H1 (cell line): ENCODE measurements around the gene EXOC3L1. TPM values are rescaled to one million over a fixed set of nuclear protein-coding genes. Genes with fewer than 3 reads are reported as not detected.
A peak's percentile ranks its signal among the peaks of the same experiment; 100 is the strongest.

Experiments
- CTCF ChIA-PET: fragments of 300-600 bp; sonication (Branson Sonifier 250); formaldehyde crosslinking; loops from one replicate; lab custom pipeline; 2021; ENCODE audit not compliant: partially characterized antibody; lab: Charles Lee
- POLR2A ChIA-PET: fragments of 300-600 bp; sonication (Branson Sonifier 250); formaldehyde crosslinking; loops from one replicate; lab custom pipeline; 2021; ENCODE audit warnings: inconsistent platforms; ENCODE audit not compliant: partially characterized antibody; lab: Charles Lee
- DNase-seq, 2 experiments: peaks; one replicate each; pipeline versions ENCODE4 v3.0.0 to v3.0.0-alpha.2; 2010 to 2022; ENCODE audit warnings: low spot score in 2 of 2, low read depth in 1 of 2, mixed read lengths in 1 of 2
- FAIRE-seq: peaks from 2 replicates; lab custom pipeline; 2011; peaks lifted over from hg19 to GRCh38; lab: Jason Lieb, UNC
- H2AFZ ChIP-seq: 2 replicates; pipeline ENCODE4 v1.8.1; 2012; ENCODE audit warnings: low read length, inconsistent platforms
- H2AK5ac ChIP-seq: 2 replicates; pipeline ENCODE4 v1.6.1; 2013; ENCODE audit warnings: low read depth, low read length
- H2BK120ac ChIP-seq: replicated peaks from 2 replicates; pipeline ENCODE3; 2013; ENCODE audit warnings: low read depth, low read length, inconsistent platforms
- H2BK12ac ChIP-seq: 2 replicates; pipeline ENCODE4 v1.6.1; 2013; ENCODE audit warnings: low read depth, low read length
- H2BK15ac ChIP-seq: 2 replicates; pipeline ENCODE4 v1.6.1; 2013; ENCODE audit warnings: low read length
- H2BK20ac ChIP-seq: 2 replicates; pipeline ENCODE4 v1.6.1; 2013; ENCODE audit warnings: low read length
- H2BK5ac ChIP-seq: 2 replicates; pipeline ENCODE4 v1.6.1; 2013; ENCODE audit warnings: low read depth, low read length
- H3K14ac ChIP-seq: 2 replicates; pipeline ENCODE4 v1.6.1; 2013; ENCODE audit warnings: inconsistent platforms; ENCODE audit not compliant: insufficient read length
- H3K18ac ChIP-seq: 2 replicates; pipeline ENCODE4 v1.6.1; 2013; ENCODE audit warnings: low read length; ENCODE audit errors: extremely low read depth
- H3K23ac ChIP-seq: 2 replicates; pipeline ENCODE4 v1.6.1; 2013; ENCODE audit warnings: inconsistent platforms; ENCODE audit not compliant: insufficient read length
- H3K23me2 ChIP-seq: 2 replicates; pipeline ENCODE4 v1.6.1; 2013; ENCODE audit warnings: low read depth, low read length
- H3K27ac ChIP-seq: 2 replicates; pipeline ENCODE4 v1.6.1; 2011; ENCODE audit warnings: low read depth, low read length, inconsistent platforms
- H3K27me3 ChIP-seq, 4 experiments: replicated peaks in 1 of 4; 1 replicate in 1 of 4; 2 replicates in 3 of 4; pipeline versions ENCODE4 v1.6.1 to v1.8.1; 2011 to 2013; ENCODE audit warnings: low read length in 3 of 4, mild to moderate bottlenecking in 3 of 4, inconsistent platforms in 2 of 4, mixed read lengths in 2 of 4, moderate library complexity in 1 of 4; ENCODE audit not compliant: control insufficient read depth in 3 of 4, insufficient read depth in 3 of 4; ENCODE audit errors: extremely low read depth in 1 of 4
- H3K36me3 ChIP-seq, 4 experiments: 2 replicates each; pipeline versions ENCODE4 v1.6.1 to v1.8.1; 2011 to 2013; ENCODE audit warnings: mild to moderate bottlenecking in 4 of 4, low read length in 3 of 4, moderate library complexity in 2 of 4, control low read depth in 1 of 4, inconsistent platforms in 1 of 4; ENCODE audit not compliant: insufficient read depth in 4 of 4, control insufficient read depth in 2 of 4
- H3K4ac ChIP-seq: replicated peaks from 2 replicates; pipeline ENCODE3; 2013; ENCODE audit warnings: low read length, low read depth, mixed read lengths, inconsistent platforms; ENCODE audit not compliant: insufficient read length
- H3K4me1 ChIP-seq, 4 experiments: replicated peaks in 1 of 4; 1 replicate in 1 of 4; 2 replicates in 3 of 4; pipeline versions ENCODE4 v1.6.1 to v1.8.1; 2011 to 2013; ENCODE audit warnings: low read length in 3 of 4, inconsistent platforms in 2 of 4, mixed read lengths in 1 of 4; ENCODE audit not compliant: insufficient read depth in 4 of 4, control insufficient read depth in 3 of 4
- H3K4me2 ChIP-seq, 2 experiments: 2 replicates each; pipeline versions ENCODE4 v1.6.1 to v1.8.1; 2011 to 2013; ENCODE audit warnings: low read depth in 2 of 2, low read length in 2 of 2, control low read depth in 1 of 2, inconsistent platforms in 1 of 2, mild to moderate bottlenecking in 1 of 2; ENCODE audit not compliant: insufficient read depth in 1 of 2
- H3K4me3 ChIP-seq, 4 experiments: fragments of 200-600, 300-600 bp in 1 of 4; sonication (generic), shearing (Covaris generic), sonication (Bioruptor Twin) in 1 of 4; 2 replicates each; pipeline versions ENCODE4 v1.5.1 to v1.8.1; 2011 to 2016; ENCODE audit warnings: low read length in 4 of 4, low read depth in 3 of 4, control low read depth in 2 of 4, inconsistent platforms in 2 of 4, mild to moderate bottlenecking in 2 of 4, mixed read lengths in 1 of 4, moderate library complexity in 1 of 4; ENCODE audit not compliant: insufficient read depth in 2 of 4; ENCODE audit errors: extremely low read depth in 1 of 4
- H3K56ac ChIP-seq: replicated peaks from 2 replicates; pipeline ENCODE3; 2013; ENCODE audit warnings: low read depth, mild to moderate bottlenecking, mixed read lengths, low read length, inconsistent platforms; ENCODE audit not compliant: insufficient read length
- H3K79me1 ChIP-seq: 2 replicates; pipeline ENCODE4 v1.6.1; 2013; ENCODE audit warnings: low read depth, low read length, control low read depth
- H3K79me2 ChIP-seq, 2 experiments: 2 replicates each; pipeline versions ENCODE4 v1.6.1 to v1.8.1; 2012 to 2013; ENCODE audit warnings: low read length in 2 of 2, mild to moderate bottlenecking in 2 of 2, inconsistent platforms in 1 of 2; ENCODE audit not compliant: insufficient read depth in 2 of 2, control insufficient read depth in 1 of 2
- H3K9ac ChIP-seq, 4 experiments: replicated peaks in 1 of 4; 1 replicate in 1 of 4; 2 replicates in 3 of 4; pipeline versions ENCODE4 v1.6.1 to v1.8.1; 2011 to 2013; ENCODE audit warnings: low read depth in 3 of 4, low read length in 3 of 4, control low read depth in 2 of 4, mild to moderate bottlenecking in 2 of 4, moderate library complexity in 2 of 4, inconsistent platforms in 1 of 4; ENCODE audit errors: extremely low read depth in 1 of 4
- H3K9me3 ChIP-seq, 2 experiments: 2 replicates each; pipeline versions ENCODE4 v1.6.1 to v1.8.1; 2012 to 2013; ENCODE audit warnings: mild to moderate bottlenecking in 2 of 2, moderate library complexity in 2 of 2, control low read depth in 1 of 2, inconsistent platforms in 1 of 2, low read depth in 1 of 2, low read length in 1 of 2, mixed read lengths in 1 of 2; ENCODE audit not compliant: insufficient read depth in 2 of 2
- H4K20me1 ChIP-seq, 2 experiments: replicated peaks in 1 of 2; 2 replicates each; pipeline versions ENCODE3 to v1.8.1; 2011 to 2013; ENCODE audit warnings: inconsistent platforms in 2 of 2, low read length in 2 of 2, mild to moderate bottlenecking in 1 of 2; ENCODE audit not compliant: insufficient read depth in 2 of 2, control insufficient read depth in 1 of 2
- H4K5ac ChIP-seq: 2 replicates; pipeline ENCODE4 v1.6.1; 2013; ENCODE audit warnings: low read length, low read depth, mixed read lengths, inconsistent platforms; ENCODE audit not compliant: insufficient read length
- H4K8ac ChIP-seq: 2 replicates; pipeline ENCODE4 v1.8.0; 2013; ENCODE audit warnings: mild to moderate bottlenecking, moderate library complexity, low read length, inconsistent platforms; ENCODE audit not compliant: insufficient read depth; ENCODE audit errors: extremely low read depth
- H4K91ac ChIP-seq: replicated peaks from 2 replicates; pipeline ENCODE3; 2013; ENCODE audit warnings: low read length, mixed read lengths, inconsistent platforms; ENCODE audit not compliant: insufficient read length
- GABPA ChIP-seq: IDR thresholded peaks from 2 replicates; pipeline ENCODE4 v1.6.1; 2011; ENCODE audit warnings: mild to moderate bottlenecking, low read length, moderate library complexity, borderline replicate concordance; ENCODE audit not compliant: insufficient read depth
- HDAC2 ChIP-seq, 2 experiments: fragments of 300-600 bp in 1 of 2; sonication (generic) in 1 of 2; IDR thresholded peaks; 2 replicates each; pipeline ENCODE4 v1.6.1; 2011 to 2012; ENCODE audit warnings: low read depth in 2 of 2, low read length in 2 of 2, mild to moderate bottlenecking in 2 of 2, moderate library complexity in 2 of 2, borderline replicate concordance in 1 of 2, inconsistent platforms in 1 of 2
- KDM4A ChIP-seq: IDR thresholded peaks from one replicate; pipeline ENCODE4 v1.7.1; 2012; ENCODE audit warnings: low read depth, mild to moderate bottlenecking, moderate library complexity, low read length, inconsistent platforms; ENCODE audit not compliant: severe bottlenecking
- MAX ChIP-seq: IDR thresholded peaks from 2 replicates; pipeline ENCODE4 v1.6.1; 2012; ENCODE audit warnings: inconsistent platforms
- RAD21 ChIP-seq, 2 experiments: IDR thresholded peaks in 1 of 2; conservative IDR thresholded peaks in 1 of 2; 2 replicates each; pipeline ENCODE4 v1.6.1; 2011; ENCODE audit warnings: low read depth in 2 of 2, low read length in 2 of 2, improper control_type of control experiment in 1 of 2, inconsistent platforms in 1 of 2, mild to moderate bottlenecking in 1 of 2, moderate library complexity in 1 of 2
- RNF2 ChIP-seq: fragments of 200-900, 300-1000 bp; sonication (generic); IDR thresholded peaks from 2 replicates; pipeline ENCODE4 v1.7.1; 2016; ENCODE audit warnings: borderline replicate concordance, low read depth, mild to moderate bottlenecking, antibody characterized with exemption, low read length; ENCODE audit not compliant: poor library complexity, severe bottlenecking; ENCODE audit errors: missing control alignments
- SP1 ChIP-seq: IDR thresholded peaks from 2 replicates; pipeline ENCODE4 v1.6.1; 2011; ENCODE audit warnings: low read depth, low read length
- SP4 ChIP-seq: IDR thresholded peaks from 2 replicates; pipeline ENCODE4 v1.6.1; 2012; ENCODE audit warnings: low read length, inconsistent platforms
- YY1 ChIP-seq: IDR thresholded peaks from 2 replicates; pipeline ENCODE4 v1.6.1; 2011; ENCODE audit warnings: low read depth, mild to moderate bottlenecking, low read length
- WGBS, 2 experiments: shearing (Covaris generic) in 1 of 2; methylation state at CpG; one replicate each; pipeline versions ENCODE4 v1.1.6 to v1.1.7; 2013 to 2015; ENCODE audit warnings: low lambda C conversion rate in 2 of 2, mixed read lengths in 2 of 2, inconsistent platforms in 1 of 2, low coverage in 1 of 2, missing lambda C conversion rate in 1 of 2; ENCODE audit not compliant: insufficient replicate concordance in 2 of 2, insufficient coverage in 1 of 2, insufficient read length in 1 of 2; ENCODE audit errors: extremely low coverage in 1 of 2, missing lambda C conversion rate in 1 of 2; 5-methylcytosine and 5-hydroxymethylcytosine counted together
- polyA plus RNA-seq, 7 experiments: library from polyadenylated mRNA; depleted of rRNA in 3 of 7; stranded (reverse) in 5 of 7; unstranded in 2 of 7; fragments of >200 nt in 5 of 7; fragments of 200-250 nt in 2 of 7; gene quantifications; 1 replicate in 5 of 7; 2 replicates in 1 of 7; 4 replicates in 1 of 7; pipeline versions ENCODE4 v1.2.1 to v1.2.3, GENCODE V29; 2011 to 2013; ENCODE audit warnings: missing spikeins in 2 of 7, mixed read lengths in 2 of 7
- total RNA-seq: library from RNA; stranded (reverse); fragmentation: NEBNext Ultra II Directional; extraction: Animal tissue kit (Norgen Biotek cat#: 25700); gene quantifications from 2 replicates; pipeline ENCODE4 v1.2.1, GENCODE V29; 2021

Gene EXOC3L1
- total and polyA plus RNA-seq, 2 of the 8 experiments (the other 6 are each of a cell fraction or from before 2014, with no cell fraction given): 1.3 TPM

GRCh38 chr16:67184995-67185650 is 4.8 kb downstream of the EXOC3L1 start:
- peak overlapping the region in 3 of 4 experiments; percentile 84 to 90 (median 86); a peak in 3 of 8 replicates for H3K4me3 ChIP-seq
- no peak overlapping the region for H3K4ac ChIP-seq
- H2BK5ac ChIP-seq: no peak overlapping the region; the same call in 1 of the 2 replicates
- no peak overlapping the region for H3K9ac ChIP-seq
- H2BK15ac ChIP-seq: no peak overlapping the region
- no peak overlapping the region for H2BK120ac ChIP-seq
- H3K9me3 ChIP-seq: no peaks in the 10 kb centered on the region
- peaks cover 2 to 20% of the 10 kb centered on the region in 2 experiments for H4K20me1 ChIP-seq
- peaks cover 0 to 17% (median 10%) of the 10 kb centered on the region in 4 experiments; a peak in 5 of 7 replicates for H3K4me1 ChIP-seq
- H3K4me2 ChIP-seq: peak overlapping the region; percentile 67 to 92
- no peak overlapping the region for H3K14ac ChIP-seq
- H3K23ac ChIP-seq: no peak overlapping the region
- FAIRE-seq (peak; percentile 72), DNase-seq (peak; percentile 77 to 97)
- no peaks in the 10 kb centered on the region; a peak in 1 of 8 replicates for H3K36me3 ChIP-seq
- peaks cover 13% of the 10 kb centered on the region; the same call in 1 of the 2 replicates for H3K23me2 ChIP-seq
- no peak overlapping the region for H4K91ac ChIP-seq
- H3K79me2 ChIP-seq: peaks cover 0 to 5% of the 10 kb centered on the region in 2 experiments; a peak in 1 of 4 replicates
- H3K18ac ChIP-seq: no peak overlapping the region
- ChIA-PET CTCF (interaction anchor here (0.5 to 9.3 kb wide), 34 partner anchors 9 to 458 kb away, joined by 3 to 151 read pairs (median 4); partner anchors contain the start of genes B3GNT9, CES3, ELMO3 and FBXL8), POLR2A (interaction anchor here (0.6 to 4.0 kb wide), 13 partner anchors 11 to 251 kb away, joined by 3 to 19 read pairs (median 4); partner anchors contain the start of genes HSF4 and NOL3)
- H2BK20ac ChIP-seq: no peak overlapping the region
- WGBS, 2 experiments: 10% methylated on average over 31 of the region's 43 CpGs; no CpG with 5 or more reads in 1 of the 2 experiments
- no peak overlapping the region for H4K5ac ChIP-seq
- H2BK12ac ChIP-seq: no peak overlapping the region
- H4K8ac ChIP-seq: 0 out of 2 replicates have a peak overlapping the region, but pooled peaks have one; percentile 89
- H3K56ac ChIP-seq: no peak overlapping the region
- no peak overlapping the region for H2AK5ac ChIP-seq
- no peak overlapping the region for H3K27ac ChIP-seq
- H2AFZ ChIP-seq: no peak overlapping the region
- peaks cover 8 to 32% (median 19%) of the 10 kb centered on the region in 4 experiments for H3K27me3 ChIP-seq
- no peaks in the 10 kb centered on the region for H3K79me1 ChIP-seq
- TF ChIP-seq SP1 (0 out of 2 replicates have a peak, but pooled peaks have one; percentile 48), SP4 (peak; percentile 74; the same call in 1 of the 2 replicates), HDAC2 (IDR thresholded peaks at IDR 0.05; ENCODE audit: borderline replicate concordance in 1 of 2, low read depth in 2 of 2, low read length in 2 of 2) (peak; percentile 78 to 92; a peak in 3 of 4 replicates), MAX (peak; percentile 95), KDM4A (no peak), YY1 (peak; percentile 67), RAD21 (IDR thresholded peaks at IDR 0.05 in 1 of 2, conservative IDR thresholded peaks at IDR 0.05 in 1 of 2; ENCODE audit: low read depth in 2 of 2, low read length in 2 of 2) (peak; percentile 74 to 83), RNF2 (peak; percentile 42), GABPA (peak; percentile 77; the same call in 1 of the 2 replicates)
